Measurements from ENCODE around the gene CHRNB2.
"Not testable (repeated sequence)": the region's sequence is repeated elsewhere in the genome, so short reads cannot be mapped to it uniquely, and the experiment has no call there.

The CHRNB2 gene, protein sequence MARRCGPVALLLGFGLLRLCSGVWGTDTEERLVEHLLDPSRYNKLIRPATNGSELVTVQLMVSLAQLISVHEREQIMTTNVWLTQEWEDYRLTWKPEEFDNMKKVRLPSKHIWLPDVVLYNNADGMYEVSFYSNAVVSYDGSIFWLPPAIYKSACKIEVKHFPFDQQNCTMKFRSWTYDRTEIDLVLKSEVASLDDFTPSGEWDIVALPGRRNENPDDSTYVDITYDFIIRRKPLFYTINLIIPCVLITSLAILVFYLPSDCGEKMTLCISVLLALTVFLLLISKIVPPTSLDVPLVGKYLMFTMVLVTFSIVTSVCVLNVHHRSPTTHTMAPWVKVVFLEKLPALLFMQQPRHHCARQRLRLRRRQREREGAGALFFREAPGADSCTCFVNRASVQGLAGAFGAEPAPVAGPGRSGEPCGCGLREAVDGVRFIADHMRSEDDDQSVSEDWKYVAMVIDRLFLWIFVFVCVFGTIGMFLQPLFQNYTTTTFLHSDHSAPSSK

DNA sequence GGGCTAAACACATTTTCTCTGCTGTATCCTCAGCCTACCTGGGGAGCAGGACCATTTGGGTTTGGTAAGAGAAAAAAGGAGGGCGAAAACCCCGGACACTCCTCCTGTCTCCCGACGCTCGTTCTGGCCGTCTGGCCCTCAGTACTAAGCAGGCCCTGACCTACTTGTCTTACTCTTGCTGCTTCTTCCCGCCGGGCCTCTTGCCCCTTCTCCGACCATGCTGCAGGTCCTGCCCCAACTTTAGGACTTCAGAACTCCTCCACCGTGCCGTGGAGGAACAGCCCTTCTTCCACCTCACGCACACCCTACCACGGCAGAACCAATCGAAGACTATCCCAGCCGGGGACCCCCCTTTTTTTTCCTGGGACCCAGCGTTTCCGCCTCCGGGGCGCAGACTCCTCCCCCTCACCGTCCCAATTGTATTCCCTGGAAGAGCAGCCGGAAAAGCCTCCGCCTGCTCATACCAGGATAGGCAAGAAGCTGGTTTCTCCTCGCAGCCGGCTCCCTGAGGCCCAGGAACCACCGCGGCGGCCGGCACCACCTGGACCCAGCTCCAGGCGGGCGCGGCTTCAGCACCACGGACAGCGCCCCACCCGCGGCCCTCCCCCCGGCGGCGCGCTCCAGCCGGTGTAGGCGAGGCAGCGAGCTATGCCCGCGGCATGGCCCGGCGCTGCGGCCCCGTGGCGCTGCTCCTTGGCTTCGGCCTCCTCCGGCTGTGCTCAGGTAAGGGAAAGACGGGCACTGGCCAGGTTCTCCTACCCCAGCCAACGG, at the start of gene CHRNB2:
CHRNB2 (plus strand) TSS at position 393 of the 771 bp plus-strand sequence; CDS start at position 660, 267 bp downstream.
- in situ Hi-C loops (cut with MboI; ENCODE audit: low sequenced_read_pairs) = no loop called here

DNA sequence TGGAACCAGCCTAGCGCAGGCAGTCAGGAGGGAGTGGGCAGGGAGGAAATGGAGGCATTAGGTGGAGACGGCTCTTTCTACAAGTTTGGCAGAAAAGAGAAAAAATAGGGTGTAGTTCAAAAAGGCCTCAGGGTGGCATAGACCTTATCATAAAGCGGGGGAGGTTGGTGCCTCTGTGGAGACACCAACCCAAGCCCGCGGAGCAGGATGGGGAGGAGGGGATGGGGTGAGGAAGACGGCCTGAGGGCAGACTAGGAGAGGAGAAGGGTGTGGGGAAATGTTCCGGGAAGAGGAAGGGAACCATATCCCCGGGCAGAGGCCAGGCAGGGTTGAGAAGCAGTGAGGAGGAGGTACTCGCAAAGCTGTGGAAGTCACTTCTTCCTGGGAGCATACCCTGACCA, 48.0 kb upstream of the CHRNB2 start:
- in situ Hi-C loops (cut with MboI; ENCODE audit: low sequenced_read_pairs) = no loop called here

DNA sequence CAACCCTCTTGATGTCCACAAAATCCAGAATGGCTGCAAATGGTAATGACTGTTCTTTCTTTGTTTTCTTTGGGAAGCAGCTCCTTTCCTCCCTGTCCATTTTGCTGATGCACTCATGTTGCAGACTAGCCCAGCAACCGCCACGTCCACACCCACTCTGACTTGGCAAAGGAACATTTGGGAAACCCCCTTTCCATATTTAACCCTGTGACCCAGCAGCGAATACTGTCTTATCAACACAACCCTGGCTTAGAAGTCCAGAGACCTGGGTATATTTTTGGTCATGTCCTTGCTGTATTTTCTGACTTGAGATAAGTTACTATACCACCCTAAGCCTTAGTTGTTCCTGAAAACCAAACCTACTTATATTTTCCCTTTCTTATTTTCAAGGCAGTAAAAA, 47.2 kb upstream of the CHRNB2 start:
- in situ Hi-C loops (cut with MboI; ENCODE audit: low sequenced_read_pairs) = no loop called here

DNA sequence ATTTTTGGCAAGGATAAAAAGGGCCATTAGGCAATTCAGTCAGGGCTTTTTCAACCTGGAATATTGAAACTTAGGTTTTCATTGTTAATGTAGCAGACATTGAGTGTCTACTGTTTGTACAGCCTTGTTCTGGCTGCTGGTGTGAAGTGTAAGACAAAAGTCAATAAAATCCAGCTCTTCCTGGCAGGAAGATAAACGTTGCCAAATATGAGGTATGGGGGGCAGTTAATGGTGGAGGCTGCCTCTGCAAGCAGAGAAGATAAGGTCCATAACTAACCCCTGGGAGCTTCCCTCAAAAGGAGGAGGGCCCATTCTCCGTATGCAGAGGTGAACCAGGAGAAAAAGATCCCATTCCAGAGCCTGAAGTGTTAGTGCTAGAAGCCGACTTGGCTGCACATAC, 45.9 kb upstream of the CHRNB2 start:
- in situ Hi-C loops (cut with MboI; ENCODE audit: low sequenced_read_pairs) = no loop called here

DNA sequence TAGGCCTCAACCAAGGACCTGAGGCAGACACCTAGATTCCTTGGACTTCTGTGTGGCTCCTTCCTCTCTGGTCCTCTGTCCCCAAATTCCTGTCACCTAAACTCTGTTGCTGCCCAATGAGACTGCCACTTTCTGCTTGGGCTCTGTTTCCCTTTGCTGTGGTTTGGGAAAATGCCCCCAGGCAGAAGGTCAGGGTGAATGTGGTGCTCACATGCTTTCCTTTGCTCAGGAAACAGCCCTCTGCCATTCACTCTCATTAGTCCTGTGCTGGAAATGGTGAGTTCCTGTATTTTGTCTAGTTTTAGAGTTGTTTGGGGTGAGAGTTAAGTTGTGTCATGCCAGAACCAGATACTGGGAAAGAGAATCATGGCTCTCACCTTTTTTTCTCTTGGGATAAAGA, 42.7 kb upstream of the CHRNB2 start:
- in situ Hi-C loops (cut with MboI; ENCODE audit: low sequenced_read_pairs) = no loop called here

DNA sequence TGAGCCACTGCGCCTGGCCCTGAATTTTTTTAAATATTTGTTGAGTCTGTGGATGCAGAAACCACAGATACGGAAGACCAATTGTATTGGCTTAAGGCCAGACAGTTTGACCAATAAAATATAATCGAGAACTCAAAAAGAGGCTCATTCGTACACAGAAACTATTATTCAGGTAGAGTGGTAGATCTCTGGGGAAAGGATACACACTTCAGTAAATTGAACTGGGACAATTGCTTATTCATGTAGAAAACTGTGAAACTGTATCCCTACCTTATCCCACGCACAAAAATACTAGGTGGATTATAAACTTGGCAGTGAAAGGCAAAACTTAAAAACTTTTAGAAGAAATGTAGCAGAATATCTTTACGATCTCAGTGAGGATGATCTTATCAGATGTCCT, 40.4 kb upstream of the CHRNB2 start:
- in situ Hi-C loops (cut with MboI; ENCODE audit: low sequenced_read_pairs) = no loop called here

DNA sequence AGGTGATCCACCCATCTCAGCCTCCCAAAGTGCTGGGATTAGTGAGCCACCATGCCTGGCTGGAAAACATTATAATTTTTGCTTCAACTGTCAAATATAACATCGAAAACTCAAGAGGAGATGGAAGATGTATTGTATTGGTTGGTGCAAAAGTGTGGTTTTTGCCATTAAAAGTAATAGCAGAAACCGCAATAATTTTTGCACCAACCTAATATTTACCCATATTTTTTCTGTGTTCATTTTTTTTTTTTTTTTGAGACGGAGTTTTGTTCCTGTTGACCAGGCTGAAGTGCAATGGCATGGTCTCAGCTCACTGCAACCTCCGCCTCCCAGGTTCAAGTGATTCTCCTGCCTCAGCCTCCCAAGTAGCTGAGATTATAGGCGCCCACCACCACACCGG, 38.3 kb upstream of the CHRNB2 start:
- in situ Hi-C loops (cut with MboI; ENCODE audit: low sequenced_read_pairs) = no loop called here

DNA sequence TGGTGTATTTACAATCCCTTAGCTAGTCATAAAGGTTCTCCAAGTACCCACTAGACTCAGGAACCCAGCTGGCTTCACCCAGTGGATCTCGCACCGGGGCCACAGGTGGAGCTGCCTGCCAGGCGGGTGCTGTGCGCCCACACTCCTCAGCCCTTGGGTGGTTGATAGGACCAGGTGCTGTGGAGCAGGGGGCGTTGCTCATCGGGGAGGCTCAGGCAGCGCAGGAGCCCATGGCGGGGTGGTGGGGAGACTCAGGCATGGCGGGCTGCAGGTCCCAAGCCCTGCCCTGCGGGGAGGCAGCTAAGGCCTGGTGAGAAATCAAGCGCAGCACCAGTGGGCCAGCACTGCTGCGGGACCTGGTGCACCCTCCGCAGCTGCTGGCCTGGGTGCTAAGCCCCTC, 35.6 kb upstream of the CHRNB2 start:
- in situ Hi-C loops (cut with MboI; ENCODE audit: low sequenced_read_pairs) = not testable (repeated sequence)

DNA sequence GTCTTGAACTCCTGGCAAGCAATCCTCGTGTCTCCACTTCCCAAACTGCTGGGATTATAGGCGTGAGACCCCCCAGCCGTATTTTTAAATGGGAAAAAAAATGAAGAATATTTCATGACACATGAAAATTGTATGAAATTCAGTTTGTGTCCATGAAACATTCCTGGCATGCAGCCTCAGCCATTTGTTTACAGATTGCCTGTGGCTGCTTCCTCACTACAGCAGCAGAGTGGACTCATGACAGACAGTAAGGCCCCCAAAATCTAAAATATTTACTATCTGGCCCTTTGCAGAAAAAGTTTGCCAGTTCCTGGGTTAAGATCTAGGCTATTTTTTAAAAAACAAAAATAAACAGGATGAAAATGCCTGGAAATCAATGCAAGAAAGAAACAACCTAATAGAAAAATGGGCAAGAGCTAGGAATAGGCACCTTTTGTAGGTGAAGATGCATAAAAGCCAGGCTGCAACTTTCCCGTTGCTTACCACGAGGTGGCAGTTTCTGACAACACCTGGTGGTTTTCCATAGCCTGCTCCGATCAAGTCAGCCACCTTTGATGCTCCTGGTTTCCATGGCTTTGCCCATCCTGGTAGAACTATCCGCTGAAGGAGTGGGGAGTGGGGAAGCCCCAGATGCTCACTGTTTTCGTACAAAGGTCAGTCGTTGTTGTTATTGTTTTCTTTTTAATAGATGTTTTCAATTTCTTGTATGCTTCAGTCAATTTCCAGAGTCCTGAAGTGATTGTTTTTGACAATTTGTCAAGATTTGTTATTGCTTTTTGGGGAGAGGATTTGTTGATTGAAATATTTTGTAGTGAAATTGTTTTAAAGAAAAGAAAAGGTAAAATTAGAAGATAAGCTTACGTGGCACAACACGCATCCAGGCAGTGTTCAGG, 33.4 kb upstream of the CHRNB2 start:
- in situ Hi-C loops (cut with MboI; ENCODE audit: low sequenced_read_pairs) = no loop called here

DNA sequence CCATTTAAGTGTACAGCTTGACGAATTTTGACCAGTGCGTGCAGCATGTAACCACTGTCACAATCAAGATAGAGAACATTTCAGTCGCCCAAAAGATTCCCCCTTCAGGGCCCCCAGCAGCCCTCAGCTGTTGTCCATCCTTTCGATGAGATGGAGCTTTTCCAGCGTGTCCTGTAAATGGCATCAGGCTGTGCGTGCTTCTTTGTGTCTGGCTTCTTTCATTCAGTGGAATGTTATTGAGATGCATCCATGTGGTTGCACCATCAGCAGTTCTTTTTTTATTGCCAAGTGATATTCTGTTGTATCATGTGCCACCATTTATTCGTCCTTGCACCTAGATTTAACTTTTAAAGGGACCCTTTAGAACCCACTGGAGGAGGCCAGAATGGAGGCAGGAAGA, 31.0 kb upstream of the CHRNB2 start:
- in situ Hi-C loops (cut with MboI; ENCODE audit: low sequenced_read_pairs) = no loop called here

DNA sequence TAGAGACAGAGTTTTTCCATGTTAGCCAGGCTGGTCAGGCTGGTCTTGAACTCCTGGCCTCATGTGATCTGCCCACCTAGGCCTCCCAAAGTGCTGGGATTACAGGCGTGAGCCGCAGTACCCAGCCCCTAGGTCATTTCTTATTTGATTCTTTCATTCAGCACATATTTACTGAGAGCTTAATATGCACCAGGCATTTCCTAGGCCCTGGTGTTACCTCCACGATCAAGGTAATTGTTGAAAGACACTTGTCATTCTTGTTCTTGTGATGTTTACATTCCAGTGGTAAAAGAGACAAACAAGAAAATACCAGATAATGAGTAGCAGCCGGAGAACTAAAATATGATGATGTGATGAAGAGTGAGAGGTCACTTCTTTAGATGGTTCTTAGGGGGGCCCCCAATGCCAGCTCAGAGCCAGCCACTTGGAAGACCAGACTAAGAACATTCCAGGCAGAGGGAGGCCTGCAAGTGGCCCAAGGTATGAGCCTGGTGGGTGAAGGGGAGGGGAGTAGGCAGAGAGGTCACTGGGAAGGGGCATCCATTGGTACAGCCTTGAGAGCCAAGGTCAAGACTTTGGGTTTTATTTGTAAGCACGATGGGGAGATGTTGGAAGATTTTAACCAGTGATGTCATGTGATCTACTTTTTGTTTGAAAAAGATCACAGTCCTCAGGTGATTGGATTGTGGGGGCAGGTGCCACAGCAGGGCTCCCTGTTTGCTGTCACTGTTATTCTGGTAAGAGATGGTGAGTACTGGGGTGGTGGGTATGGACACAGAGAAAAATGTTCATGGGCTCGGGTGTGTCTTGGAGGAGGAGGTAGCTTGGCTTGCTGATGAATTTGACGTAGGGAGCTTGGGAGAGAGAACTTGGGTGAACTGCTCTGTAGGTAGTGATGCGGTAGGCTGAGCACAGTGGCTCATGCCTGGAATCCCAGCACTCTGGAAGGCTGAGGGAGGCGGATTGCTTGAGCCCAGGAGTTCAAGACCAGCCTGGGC, 27.8 kb upstream of the CHRNB2 start:
- in situ Hi-C loops (cut with MboI; ENCODE audit: low sequenced_read_pairs) = loop anchor here (10.0 kb wide), 1 partner anchor 55 kb away; no protein-coding TSS in a partner anchor

DNA sequence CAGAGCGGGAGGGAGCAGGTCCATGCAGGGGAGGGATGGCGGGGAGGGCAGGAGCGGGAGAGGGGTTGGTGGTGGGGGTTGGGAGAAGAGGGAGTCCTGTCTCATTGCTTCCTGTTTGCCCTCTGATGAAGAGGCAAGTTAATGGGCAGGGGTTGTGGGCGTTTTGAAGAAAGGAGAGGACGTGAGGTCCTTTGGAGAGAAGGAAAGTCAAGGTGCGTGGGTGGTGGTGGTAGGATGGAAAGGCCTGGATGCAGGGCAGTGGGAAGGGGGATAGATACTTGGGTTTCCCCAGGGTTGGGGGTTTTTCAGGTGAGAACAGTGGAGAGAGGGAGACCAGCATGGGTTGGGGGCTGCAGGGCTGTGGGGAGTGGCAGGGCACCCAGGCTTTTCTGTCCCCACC, 26.3 kb upstream of the CHRNB2 start:
- in situ Hi-C loops (cut with MboI; ENCODE audit: low sequenced_read_pairs) = loop anchor here (10.0 kb wide), 1 partner anchor 56 kb away; no protein-coding TSS in a partner anchor

DNA sequence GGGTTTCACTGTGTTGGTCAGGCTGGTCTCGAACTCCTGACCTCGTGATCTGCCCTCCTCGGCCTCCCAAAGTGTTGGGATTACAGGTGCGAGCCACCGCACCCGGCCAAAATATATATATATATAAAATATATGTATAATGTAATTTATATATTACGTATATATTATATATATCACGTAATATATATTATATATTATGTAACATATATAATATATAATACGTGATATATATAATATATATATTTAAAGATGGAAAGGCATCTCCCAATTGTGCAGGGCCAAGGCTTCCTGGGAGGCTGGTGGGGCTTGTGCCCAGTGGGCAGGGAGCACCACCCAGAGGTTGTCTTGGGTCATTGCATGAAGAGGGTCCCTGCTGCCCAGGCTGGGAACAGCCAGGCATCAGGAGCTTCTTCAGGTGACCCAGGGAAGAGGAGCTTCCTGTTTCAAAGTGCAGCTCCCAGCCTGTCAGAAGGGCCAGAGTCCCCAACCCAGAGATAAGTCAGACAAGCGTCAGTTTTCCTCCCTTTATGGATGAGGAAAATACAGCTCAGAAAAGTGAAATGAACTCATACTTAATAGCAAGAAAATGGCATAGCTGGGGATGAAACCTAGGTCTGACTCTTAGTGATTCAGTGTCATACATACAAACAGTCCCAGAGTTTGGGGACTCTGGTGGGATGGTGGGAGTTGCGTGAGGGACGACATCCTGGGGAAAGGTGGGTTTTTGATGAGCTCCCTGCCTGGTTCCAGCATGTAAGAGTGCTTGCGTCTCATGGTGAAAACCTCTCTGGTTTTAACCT, 21.1 kb upstream of the CHRNB2 start:
- in situ Hi-C loops (cut with MboI; ENCODE audit: low sequenced_read_pairs) = loop anchor here (10.0 kb wide), 1 partner anchor 62 kb away; no protein-coding TSS in a partner anchor

DNA sequence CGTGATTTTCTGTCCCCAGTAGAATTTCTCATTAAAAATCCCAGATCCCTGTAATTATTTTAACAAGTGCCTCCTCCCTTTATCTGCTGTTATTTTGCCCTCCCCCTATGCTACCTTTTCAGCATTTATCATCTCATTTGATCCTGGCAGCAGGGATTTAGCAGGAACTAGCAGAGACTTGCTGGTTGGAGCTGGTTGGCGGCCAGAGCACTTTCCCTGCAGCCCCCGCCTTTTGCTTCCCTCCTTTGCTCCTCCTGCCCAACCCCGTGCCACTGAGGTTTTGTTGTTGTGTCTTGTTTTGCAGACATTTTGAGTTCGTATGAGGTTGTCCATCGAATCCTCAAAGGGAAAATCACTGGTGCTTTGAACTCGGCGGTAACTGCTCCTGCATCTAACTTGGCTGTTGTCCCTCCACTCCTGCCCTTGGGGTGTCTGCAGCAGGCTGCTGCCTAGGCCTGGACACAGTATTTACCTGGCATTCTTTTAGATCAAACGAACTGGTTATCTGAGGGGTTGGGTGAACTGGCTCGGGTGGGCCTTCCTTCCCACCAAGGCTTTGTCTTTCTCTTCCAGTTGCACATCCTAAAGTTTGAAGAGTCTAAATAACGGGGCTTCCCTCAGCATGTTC, 20.4 kb upstream of the CHRNB2 start:
- in situ Hi-C loops (cut with MboI; ENCODE audit: low sequenced_read_pairs) = loop anchor here (10.0 kb wide), 1 partner anchor 62 kb away; no protein-coding TSS in a partner anchor

DNA sequence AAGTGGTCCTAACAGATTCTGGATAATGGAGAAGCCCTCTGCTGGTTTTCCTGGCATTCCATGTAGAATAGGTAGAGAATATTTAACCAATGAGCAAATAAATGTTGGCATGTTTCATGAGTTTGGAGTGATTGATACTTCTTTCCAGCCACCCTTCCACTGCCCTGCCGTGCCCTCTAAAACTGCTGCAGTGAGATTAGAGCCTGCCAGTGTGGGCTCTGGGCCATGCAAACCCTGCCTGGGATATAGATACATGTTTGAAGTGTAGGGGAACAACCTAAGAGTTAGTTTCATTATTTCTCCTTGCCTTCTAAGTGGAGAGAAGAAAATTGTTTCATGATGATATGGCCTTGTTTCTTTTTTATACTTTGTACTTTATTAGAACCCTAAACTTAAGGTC, 19.6 kb upstream of the CHRNB2 start:
- in situ Hi-C loops (cut with MboI; ENCODE audit: low sequenced_read_pairs) = loop anchor here (10.0 kb wide), 1 partner anchor 63 kb away; no protein-coding TSS in a partner anchor

DNA sequence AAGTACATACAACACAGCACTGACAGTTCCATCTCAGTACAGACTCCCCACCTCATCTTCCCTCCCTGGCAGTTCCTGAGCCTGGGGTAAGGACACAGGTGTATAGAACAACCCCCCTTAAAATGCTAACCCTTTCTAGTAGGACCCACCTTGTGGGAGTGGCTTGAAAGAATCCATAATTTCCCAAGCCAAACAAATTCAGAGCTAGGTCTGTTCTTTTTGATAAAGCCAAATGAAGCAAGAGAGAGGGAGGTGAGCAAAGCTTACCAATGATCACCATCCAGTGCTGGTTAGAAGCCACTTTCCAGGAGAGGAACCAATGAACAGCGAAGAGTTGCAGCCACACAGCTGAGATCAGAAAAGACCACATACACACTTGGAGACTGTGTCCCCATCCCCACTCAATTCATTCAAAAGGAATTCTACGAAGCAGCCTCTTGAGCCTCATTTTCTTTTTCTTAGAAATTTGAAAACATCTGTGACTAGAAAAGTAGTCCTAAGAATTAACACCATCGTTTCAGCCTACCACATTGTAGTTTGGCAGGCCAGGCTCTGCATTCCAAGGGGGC, 18.3 kb upstream of the CHRNB2 start:
- in situ Hi-C loops (cut with MboI; ENCODE audit: low sequenced_read_pairs) = loop anchor here (10.0 kb wide), 1 partner anchor 64 kb away; no protein-coding TSS in a partner anchor

DNA sequence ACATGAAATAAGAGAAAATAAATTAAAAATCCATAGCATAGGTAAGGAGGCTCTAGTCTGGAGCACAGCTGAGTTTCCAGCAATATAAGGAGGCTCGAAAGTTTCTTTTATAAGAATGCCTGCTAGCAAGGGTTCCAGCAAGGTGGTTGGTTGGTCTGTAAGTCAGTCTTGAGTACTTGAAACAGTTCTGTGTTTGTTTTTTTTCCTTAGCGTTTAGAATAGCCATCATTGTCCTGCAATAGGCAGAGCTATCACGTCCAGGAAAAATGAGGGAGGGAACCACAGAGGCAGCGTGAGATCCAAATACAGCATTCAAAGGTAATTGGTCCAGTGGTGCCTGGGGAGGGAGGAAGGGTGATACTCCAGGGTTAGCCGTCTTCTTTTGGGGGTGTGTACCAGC, 17.5 kb upstream of the CHRNB2 start:
- in situ Hi-C loops (cut with MboI; ENCODE audit: low sequenced_read_pairs) = no loop called here

DNA sequence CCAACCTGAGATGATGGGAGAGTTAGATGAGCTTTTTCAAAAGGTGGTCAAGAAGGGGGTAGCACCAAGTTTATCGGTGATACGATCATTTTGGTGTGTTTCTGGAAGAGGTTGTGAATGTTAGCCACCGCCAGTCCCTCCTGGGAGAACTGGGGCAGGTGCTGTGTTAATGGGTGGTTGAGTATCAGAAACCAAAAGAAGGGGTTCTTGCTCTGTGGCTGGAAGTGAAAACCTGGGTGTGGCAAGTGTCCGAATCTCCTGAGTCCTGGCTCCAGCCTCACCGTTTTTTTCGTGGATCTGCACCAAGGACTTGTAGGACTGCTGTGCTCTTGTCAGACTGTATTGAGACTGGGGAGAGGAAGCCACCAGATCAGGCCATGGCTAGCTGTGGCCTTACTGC, 16.9 kb upstream of the CHRNB2 start:
- in situ Hi-C loops (cut with MboI; ENCODE audit: low sequenced_read_pairs) = no loop called here

Measured in HL-60/S4 treated with phorbol 12-myristate 13-acetate at 8.2 ng/mL for 4 days and 3 days (cell line).